Panc1 (cell line): Measurements from ENCODE around the gene IGSF5. TPM values are rescaled to one million over a fixed set of nuclear protein-coding genes. Genes with fewer than 3 reads are reported as not detected.

Experiments used
- ATAC-seq: fragments of 200-7000 bp; cut with Tn5 transposase; 2 replicates; pipeline ENCODE4 v1.9.1; 2020; ENCODE audit warnings: mild to moderate bottlenecking, moderate library complexity
- BruUV-seq: library from RNA; stranded (reverse); fragments of 400-500 nt; replicated peaks from 2 replicates; lab custom pipeline; 2021; lab: Mats Ljungman, UMichigan
- CTCF ChIA-PET: fragments of 300-600 bp; sonication (Branson Sonifier 250); formaldehyde crosslinking; loops from one replicate; lab custom pipeline; 2022; ENCODE audit warnings: antibody characterized with exemption; lab: Charles Lee
- POLR2A ChIA-PET: fragments of 300-600 bp; sonication (Branson Sonifier 250); formaldehyde crosslinking; loops from one replicate; lab custom pipeline; 2022; ENCODE audit warnings: antibody characterized with exemption; lab: Charles Lee
- DNase-seq: peaks from one replicate; pipeline ENCODE4 v3.0.0-alpha.2; 2010; ENCODE audit warnings: low read depth, low spot score
- H3K27ac ChIP-seq: 2 replicates; pipeline ENCODE4 v1.5.1; 2011; ENCODE audit warnings: mild to moderate bottlenecking, low read length, inconsistent platforms
- H3K27me3 ChIP-seq: fragments of 200-500 bp; sonication (Bioruptor generic); 2 replicates; pipeline ENCODE4 v1.6.0; 2014; ENCODE audit warnings: low read length, inconsistent platforms; ENCODE audit not compliant: control insufficient read depth, insufficient read depth
- H3K36me3 ChIP-seq: fragments of 200-500 bp; sonication (Bioruptor generic); 2 replicates; pipeline ENCODE4 v1.5.1; 2014; ENCODE audit warnings: inconsistent platforms, mild to moderate bottlenecking, low read length, moderate library complexity; ENCODE audit not compliant: control insufficient read depth, insufficient read depth
- H3K4me1 ChIP-seq: 2 replicates; pipeline ENCODE4 v1.5.1; 2011; ENCODE audit warnings: inconsistent platforms, mild to moderate bottlenecking, low read length, moderate library complexity; ENCODE audit not compliant: control insufficient read depth, insufficient read depth
- H3K4me3 ChIP-seq, 2 experiments: 2 replicates each; pipeline ENCODE4 v1.5.1; 2011 to 2012; ENCODE audit warnings: low read depth in 2 of 2, low read length in 2 of 2, mild to moderate bottlenecking in 2 of 2, inconsistent platforms in 1 of 2, moderate library complexity in 1 of 2
- H3K9me3 ChIP-seq: fragments of 200-500 bp; sonication (Bioruptor generic); 2 replicates; pipeline ENCODE4 v1.5.1; 2014; ENCODE audit warnings: low read depth, mild to moderate bottlenecking, inconsistent platforms, low read length, moderate library complexity; ENCODE audit not compliant: control insufficient read depth, insufficient read depth
- CTCF ChIP-seq: fragments of 450-650 bp; IDR thresholded peaks from 2 replicates; pipeline ENCODE4 v1.5.1; 2017; ENCODE audit warnings: mild to moderate bottlenecking
- POLR2AphosphoS5 ChIP-seq: IDR thresholded peaks from 2 replicates; pipeline ENCODE4 v1.6.1; 2012; ENCODE audit warnings: mild to moderate bottlenecking, low read depth, low read length, moderate library complexity
- REST ChIP-seq, 2 experiments: IDR thresholded peaks; 2 replicates each; pipeline ENCODE4 v1.6.1; 2011 to 2012; ENCODE audit warnings: low read depth in 2 of 2, control low read depth in 1 of 2, low read length in 1 of 2, mild to moderate bottlenecking in 1 of 2, moderate library complexity in 1 of 2; ENCODE audit not compliant: insufficient read depth in 1 of 2
- SIN3A ChIP-seq: IDR thresholded peaks from 2 replicates; pipeline ENCODE4 v1.6.1; 2012; ENCODE audit warnings: low read depth, mild to moderate bottlenecking, low read length, moderate library complexity, borderline replicate concordance; ENCODE audit not compliant: insufficient read depth
- TCF7L2 ChIP-seq: IDR thresholded peaks from 2 replicates; pipeline ENCODE4 v1.6.1; 2011; ENCODE audit warnings: mild to moderate bottlenecking, low read depth, low read length, inconsistent platforms
- in situ Hi-C: cut with HindIII; loops from 2 replicates; pipeline ENCODE4 v1.10.0; 2016; ENCODE audit warnings: low sequenced_read_pairs, low pct_unique_long_range_greater_than_20kb
- intact Hi-C: fragments of 100-400 bp; cut with micrococcal nuclease; formaldehyde crosslinking; loops from one replicate; pipeline ENCODE4 v1.10.0; 2022; ENCODE audit not compliant: unreplicated experiment
- total RNA-seq: library from RNA; stranded (reverse); gene quantifications from one replicate; pipeline ENCODE4 v1.2.1, GENCODE V29; 2021; ENCODE audit not compliant: unreplicated experiment

IGSF5 gene
- total RNA-seq, 1 experiment from 2014 or later = not detected

GRCh38 chr21:39847877-39848276 is 102.9 kb downstream of the IGSF5 start:
- CTCF ChIA-PET = no interaction called here
- H3K9me3 ChIP-seq = no peaks in the 10 kb centered on the region
- no peak for DNase-seq

GRCh38 chr21:39849014-39849655 is 104.2 kb downstream of the IGSF5 start:
- ATAC-seq = no peak
- Histone ChIP-seq H3K4me1 (no peaks in the 10 kb centered on the region), H3K9me3 (no peaks in the 10 kb centered on the region), H3K36me3 (no peaks in the 10 kb centered on the region), H3K27me3 (no peaks in the 10 kb centered on the region), H3K4me3 (no peak overlapping the region), H3K27ac (no peak overlapping the region)
- POLR2A ChIA-PET = no interaction called here
- intact Hi-C loops = no loop called here
- TF ChIP-seq POLR2AphosphoS5 (no peak), CTCF (no peak), REST (IDR thresholded peaks at IDR 0.05; ENCODE audit: insufficient read depth in 1 of 2, low read depth in 2 of 2, low read length in 1 of 2) (no peak), SIN3A (no peak), TCF7L2 (no peak)
- no peak for DNase-seq
- in situ Hi-C loops = no loop called here
- CTCF ChIA-PET = no interaction called here
- no TSS peak for BruUV-seq

More at GRCh38 chr21:39847877-39848276, 102.9 kb downstream of the IGSF5 start:
- Histone ChIP-seq H3K36me3 (no peaks in the 10 kb centered on the region), H3K27ac (no peak overlapping the region), H3K27me3 (no peaks in the 10 kb centered on the region), H3K4me3 (no peak overlapping the region), H3K4me1 (no peaks in the 10 kb centered on the region)
- intact Hi-C loops (no loop called here), in situ Hi-C loops (no loop called here)
- POLR2A ChIA-PET = no interaction called here
- no peak for TF ChIP-seq POLR2AphosphoS5
- BruUV-seq = no TSS peak
- ATAC-seq = no peak

GRCh38 chr21:39850333-39850732 is 105.3 kb downstream of the IGSF5 start:
- Histone ChIP-seq H3K4me1 (no peaks in the 10 kb centered on the region), H3K27ac (no peak overlapping the region), H3K9me3 (no peaks in the 10 kb centered on the region), H3K36me3 (no peaks in the 10 kb centered on the region), H3K4me3 (no peak overlapping the region), H3K27me3 (no peaks in the 10 kb centered on the region)
- no TSS peak for BruUV-seq
- intact Hi-C loops (no loop called here), in situ Hi-C loops (no loop called here)
- ATAC-seq (no peak), DNase-seq (no peak)
- ChIA-PET CTCF (no interaction called here), POLR2A (no interaction called here)
- TF ChIP-seq CTCF = no peak
- TF ChIP-seq REST (IDR thresholded peaks at IDR 0.05; ENCODE audit: insufficient read depth in 1 of 2, low read depth in 2 of 2, low read length in 1 of 2) = no peak
- TF ChIP-seq SIN3A = no peak
- no peak for TF ChIP-seq TCF7L2
- TF ChIP-seq POLR2AphosphoS5 = no peak
